ENCODE measurements around the gene AJAP1.

The AJAP1 gene

DNA sequence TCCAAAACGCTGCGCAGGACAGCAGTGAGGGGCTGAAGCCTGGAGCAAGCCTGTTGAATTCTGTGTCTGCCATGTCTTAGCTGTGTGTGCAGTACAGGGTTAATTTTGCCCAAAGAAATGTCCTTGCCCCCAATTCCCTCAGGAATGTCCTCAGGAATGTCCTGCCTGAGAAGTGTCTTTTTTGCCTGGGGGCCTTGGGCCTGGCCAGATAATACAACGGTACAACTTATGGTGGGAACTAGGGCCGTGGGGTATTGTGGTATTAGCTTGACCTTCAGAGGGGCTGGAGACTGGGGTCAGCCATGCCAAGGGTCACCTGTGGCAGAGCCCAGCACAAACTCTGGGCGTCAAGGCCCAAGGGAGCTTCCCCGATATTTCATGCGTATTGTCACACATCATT, 107.7 kb downstream of the AJAP1 start:
- in situ Hi-C loops (cut with MboI; ENCODE audit: low sequenced_read_pairs): no loop called here

GRCh38 chr1:4767308-4767707, 112.9 kb downstream of the AJAP1 start:
- in situ Hi-C loops (cut with MboI; ENCODE audit: low sequenced_read_pairs): no loop called here

DNA sequence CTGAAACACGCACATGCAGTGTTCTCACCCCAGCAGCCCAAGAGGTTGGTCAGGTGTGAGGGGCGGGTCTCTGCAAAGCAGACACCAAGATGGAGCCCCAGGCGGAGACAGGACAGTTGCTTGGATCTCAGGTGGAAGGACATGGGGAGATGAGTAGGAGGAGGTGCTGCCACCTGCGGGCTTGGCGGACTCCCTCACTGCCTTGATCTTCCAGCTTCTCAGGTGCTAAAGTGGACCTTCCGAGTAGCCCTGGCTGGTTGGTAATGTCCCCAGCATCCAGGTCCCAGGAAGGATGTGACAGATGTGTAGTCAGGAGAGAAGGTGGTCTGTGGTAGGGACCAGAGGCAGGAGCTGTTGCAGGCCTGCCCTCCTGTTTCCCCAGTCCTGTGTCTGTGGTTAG, 114.1 kb downstream of the AJAP1 start:
- in situ Hi-C loops (cut with MboI; ENCODE audit: low sequenced_read_pairs): no loop called here

- in situ Hi-C loops (cut with MboI; ENCODE audit: low sequenced_read_pairs): no loop called here
These were observed 115.3 kb downstream of the AJAP1 start for GRCh38 chr1:4769516-4770280.

- in situ Hi-C loops (cut with MboI; ENCODE audit: low sequenced_read_pairs): no loop called here
These were observed 116.3 kb downstream of the AJAP1 start for GRCh38 chr1:4770713-4771112.

DNA sequence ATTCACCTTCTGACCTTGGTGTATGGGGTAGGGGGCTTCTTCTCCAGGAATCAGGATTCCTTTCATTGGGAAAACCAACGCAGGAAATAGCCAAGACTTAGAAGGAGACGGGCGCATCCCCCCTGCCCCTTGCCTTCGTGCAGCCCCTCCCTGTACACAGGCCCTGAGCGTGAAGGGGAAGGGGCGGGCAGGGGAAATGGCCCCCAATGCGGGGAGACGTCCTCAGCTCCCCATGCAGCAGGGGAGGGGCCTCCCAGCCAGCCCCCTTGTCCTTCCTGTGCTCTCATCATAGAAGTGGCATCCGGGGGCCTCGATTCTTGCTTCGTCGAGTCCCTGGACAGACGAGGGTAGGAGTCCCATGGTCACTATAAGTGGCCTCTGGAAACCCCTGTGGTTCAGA, 116.9 kb downstream of the AJAP1 start:
- in situ Hi-C loops (cut with MboI; ENCODE audit: low sequenced_read_pairs): no loop called here

DNA sequence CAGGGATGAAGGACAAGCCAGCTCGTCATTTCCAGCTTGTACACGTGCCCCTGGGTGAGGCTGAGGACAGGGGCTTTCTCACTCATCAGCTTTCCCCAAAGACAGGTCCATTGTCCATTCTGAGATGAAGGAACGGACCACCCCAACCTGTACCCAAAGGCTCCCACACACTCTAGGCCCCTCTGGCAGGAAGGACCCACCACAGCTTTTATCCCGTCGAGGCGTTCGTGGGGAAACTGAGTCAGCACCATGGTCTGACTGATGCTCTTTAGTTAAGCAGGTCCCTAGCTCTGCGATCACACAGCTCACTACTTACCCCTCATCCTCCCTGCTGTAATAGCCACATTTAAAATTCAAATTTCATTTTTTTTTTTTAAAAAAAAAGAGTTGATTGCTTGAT, 117.3 kb downstream of the AJAP1 start:
- in situ Hi-C loops (cut with MboI; ENCODE audit: low sequenced_read_pairs): no loop called here

DNA sequence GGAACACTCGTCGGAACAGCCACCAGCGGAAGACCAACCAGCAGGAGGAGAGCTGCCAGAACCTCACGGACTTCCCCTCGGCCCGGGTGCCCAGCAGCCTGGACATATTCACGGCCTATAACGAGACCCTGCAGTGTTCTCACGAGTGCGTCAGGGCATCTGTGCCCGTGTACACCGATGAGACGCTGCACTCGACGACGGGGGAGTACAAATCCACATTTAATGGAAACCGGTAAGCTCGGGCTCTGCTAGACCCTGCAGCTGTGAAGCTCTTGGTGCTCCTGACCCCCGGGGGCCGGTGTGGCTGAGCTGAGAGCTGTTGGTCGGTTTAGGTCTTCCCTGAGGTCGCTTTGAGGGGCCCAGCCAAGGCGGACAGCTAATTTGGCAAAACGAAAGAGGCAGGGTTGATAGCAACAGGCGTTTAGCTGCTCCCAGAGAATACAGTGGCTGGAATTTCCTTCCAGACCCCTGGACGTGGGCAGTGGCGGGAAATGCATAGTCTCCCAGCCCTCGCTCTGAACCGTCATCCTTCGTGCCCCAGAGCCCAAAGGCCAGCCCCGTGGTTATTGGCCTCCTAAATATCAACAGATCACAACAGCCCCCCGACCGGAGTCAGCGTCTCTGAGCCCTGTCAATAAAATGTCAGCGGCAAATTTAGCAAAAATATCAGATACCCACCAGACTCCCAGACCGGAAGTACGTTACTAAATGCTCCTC, 118.0 kb downstream of the AJAP1 start:
- in situ Hi-C loops (cut with MboI; ENCODE audit: low sequenced_read_pairs): no loop called here

- in situ Hi-C loops (cut with MboI; ENCODE audit: low sequenced_read_pairs): no loop called here
These were observed 118.8 kb downstream of the AJAP1 start for GRCh38 chr1:4773226-4773625.

GRCh38 chr1:4775506-4775905, 121.1 kb downstream of the AJAP1 start:
- in situ Hi-C loops (cut with MboI; ENCODE audit: low sequenced_read_pairs): no loop called here

DNA sequence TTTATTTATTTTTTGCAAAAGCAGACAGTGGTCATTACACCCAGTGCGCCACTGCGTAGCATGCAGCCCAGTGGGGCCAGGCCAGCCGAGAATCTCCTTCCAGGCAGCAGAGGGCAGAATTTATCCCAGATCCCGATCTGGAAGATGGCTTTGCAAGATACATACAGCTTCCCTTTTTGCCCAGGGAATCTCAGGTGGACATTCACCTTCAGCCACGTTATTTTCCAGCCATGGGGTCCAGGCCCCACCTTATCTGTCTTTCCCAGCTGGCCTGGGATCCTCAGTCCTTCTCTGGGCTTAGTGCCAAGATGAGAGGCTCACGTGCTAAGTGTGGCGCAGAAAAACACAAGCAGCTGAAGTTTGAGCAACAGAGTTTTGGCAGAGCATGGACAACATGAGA, 123.6 kb downstream of the AJAP1 start:
- in situ Hi-C loops (cut with MboI; ENCODE audit: low sequenced_read_pairs): no loop called here

DNA sequence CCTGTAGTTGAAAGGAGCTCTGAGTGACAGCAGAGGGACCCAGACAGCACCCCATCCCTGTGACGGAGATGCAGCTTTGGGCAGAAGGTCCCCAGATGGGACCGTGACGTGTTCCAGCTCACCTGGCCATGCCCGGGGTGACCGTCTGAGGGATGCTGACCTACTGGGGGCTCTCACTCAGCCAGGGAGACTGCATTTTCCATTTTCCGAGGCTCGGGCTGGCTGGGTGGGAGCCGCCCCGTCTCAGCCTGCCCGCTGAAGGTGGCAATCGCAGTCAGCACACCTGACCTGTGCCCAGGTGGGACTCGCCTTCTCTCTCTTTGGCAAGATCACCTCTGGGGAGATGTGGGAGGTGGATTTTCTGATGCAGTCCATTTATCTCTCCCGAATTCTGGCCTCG, 127.2 kb downstream of the AJAP1 start:
- in situ Hi-C loops (cut with MboI; ENCODE audit: low sequenced_read_pairs): no loop called here

- in situ Hi-C loops (cut with MboI; ENCODE audit: low sequenced_read_pairs): no loop called here
These were observed 130.4 kb downstream of the AJAP1 start for GRCh38 chr1:4784761-4785160.

DNA sequence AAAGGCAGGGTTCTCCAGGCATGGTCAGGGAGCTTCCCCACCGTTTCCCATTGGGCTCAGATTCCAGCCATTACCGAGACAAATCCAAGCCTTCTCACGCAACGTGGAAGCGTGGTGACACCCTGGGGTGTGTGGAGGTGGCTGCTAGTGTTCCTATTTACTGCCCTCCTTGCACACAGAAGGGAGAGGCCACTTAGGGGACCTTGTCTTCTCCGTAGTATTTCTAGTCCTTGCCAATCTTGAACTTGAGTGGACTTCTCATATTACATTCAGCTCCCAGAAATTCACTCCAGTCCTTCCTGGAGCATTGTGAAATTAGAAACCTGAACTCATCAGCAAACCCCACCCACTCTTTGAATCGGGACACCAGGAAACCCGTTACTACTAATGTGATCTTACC, 131.6 kb downstream of the AJAP1 start:
- in situ Hi-C loops (cut with MboI; ENCODE audit: low sequenced_read_pairs): no loop called here

DNA sequence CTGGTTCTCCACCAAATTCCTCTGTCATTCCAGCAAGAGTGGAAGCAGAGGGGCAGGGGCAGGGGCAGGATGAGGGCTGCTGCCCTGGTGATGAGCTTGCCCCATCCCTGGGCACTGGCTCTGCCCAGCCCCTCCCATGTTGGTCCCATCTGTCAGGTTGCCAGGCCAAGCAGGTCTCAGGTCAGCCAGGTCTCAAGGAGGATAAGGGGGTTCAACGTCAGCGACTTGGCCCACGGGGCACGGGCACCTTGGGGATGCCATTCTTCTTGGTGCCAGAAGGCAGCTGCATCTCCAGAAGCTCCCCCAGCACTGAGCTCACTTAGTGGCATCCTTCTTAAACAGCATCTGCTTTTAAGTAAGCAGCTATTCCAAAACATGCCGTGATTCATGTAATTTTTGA, 133.1 kb downstream of the AJAP1 start:
- in situ Hi-C loops (cut with MboI; ENCODE audit: low sequenced_read_pairs): no loop called here

DNA sequence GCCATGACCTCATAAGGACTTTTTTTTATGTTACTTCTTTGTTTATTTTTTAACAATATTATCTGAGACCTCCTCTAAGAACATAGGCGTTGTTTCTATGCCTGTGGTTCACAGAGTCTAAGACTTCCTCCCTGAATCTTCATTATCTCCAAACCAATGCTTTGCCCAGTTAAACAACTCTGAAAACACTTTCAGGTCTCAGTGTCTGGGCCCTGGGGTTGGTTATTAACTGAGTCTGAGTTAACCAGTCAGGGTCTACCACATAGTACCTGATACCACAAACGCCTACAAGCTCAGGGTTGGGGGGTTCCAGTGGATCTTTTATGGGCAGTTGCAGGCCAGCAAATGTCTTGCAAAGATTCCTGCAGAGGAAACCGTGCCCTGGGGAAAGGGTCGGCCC, 138.2 kb downstream of the AJAP1 start:
- in situ Hi-C loops (cut with MboI; ENCODE audit: low sequenced_read_pairs): no loop called here

DNA sequence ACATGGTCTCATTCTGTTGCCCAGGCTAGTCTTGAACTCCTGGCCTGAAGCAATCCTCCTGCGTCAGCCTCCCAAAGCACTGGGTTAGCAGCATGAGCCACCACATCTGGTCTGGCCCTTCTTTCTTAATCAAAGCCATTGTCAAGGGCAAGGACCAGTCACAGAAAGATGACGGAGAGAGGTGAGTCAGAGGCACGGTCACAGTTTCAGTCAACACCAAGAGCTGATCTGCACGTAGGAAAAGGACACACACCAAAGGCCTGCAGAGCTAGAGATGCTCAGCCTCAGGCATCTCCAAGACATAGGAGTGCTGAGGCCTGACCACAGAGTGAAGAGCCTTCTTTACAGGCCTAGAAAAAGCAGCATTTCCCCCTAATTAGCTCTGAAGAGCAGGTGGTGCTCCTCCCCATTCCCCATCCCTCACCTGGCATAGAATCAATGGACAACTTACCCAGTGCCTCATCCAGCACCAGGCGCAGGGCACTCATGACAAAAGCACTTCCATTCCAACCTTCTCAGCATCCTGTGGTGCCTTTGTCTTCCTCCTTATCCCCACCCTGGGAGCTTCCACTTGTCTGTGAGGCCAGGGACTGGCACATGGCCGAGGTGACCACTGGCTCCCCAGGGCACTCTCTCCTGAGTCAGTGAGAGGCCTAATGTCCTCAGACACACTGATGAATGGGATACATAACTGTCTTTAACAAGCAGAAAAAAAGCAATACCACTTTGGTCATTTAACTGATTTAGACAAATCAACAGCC, 139.8 kb downstream of the AJAP1 start:
- in situ Hi-C loops (cut with MboI; ENCODE audit: low sequenced_read_pairs): no loop called here

GRCh38 chr1:4796161-4797015, 142.0 kb downstream of the AJAP1 start:
- in situ Hi-C loops (cut with MboI; ENCODE audit: low sequenced_read_pairs): no loop called here

DNA sequence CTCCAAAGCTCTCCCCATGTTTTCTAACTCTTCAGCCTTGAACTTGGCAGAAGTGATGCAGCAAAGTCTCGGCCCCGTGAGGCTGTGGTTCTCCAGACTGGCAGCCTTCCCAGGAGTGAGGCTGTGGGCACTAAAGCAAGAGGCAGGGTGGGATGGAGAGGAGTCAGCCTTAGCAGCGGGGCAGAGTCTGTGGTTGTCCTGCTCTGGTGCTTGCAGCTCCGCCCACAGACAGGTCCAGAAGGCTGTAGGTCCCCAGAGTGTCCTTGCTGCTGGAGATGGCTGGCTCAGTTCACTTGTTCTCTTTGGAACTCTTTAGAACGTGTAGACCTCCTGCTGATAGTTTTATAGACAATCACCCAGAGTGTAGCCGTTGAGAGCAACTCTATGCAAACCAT, 142.6 kb downstream of the AJAP1 start:
- in situ Hi-C loops (cut with MboI; ENCODE audit: low sequenced_read_pairs): no loop called here

GRCh38 chr1:4797429-4797828, 143.0 kb downstream of the AJAP1 start:
- in situ Hi-C loops (cut with MboI; ENCODE audit: low sequenced_read_pairs): no loop called here
